ENCODE data around the gene DTHD1. TPM values are rescaled to one million over a fixed set of nuclear protein-coding genes. Genes with fewer than 3 reads are reported as not detected.

DTHD1 gene
- total RNA-seq, 1 experiment from 2014 or later, result not detected

- TF ChIP-seq, protein P1, sequence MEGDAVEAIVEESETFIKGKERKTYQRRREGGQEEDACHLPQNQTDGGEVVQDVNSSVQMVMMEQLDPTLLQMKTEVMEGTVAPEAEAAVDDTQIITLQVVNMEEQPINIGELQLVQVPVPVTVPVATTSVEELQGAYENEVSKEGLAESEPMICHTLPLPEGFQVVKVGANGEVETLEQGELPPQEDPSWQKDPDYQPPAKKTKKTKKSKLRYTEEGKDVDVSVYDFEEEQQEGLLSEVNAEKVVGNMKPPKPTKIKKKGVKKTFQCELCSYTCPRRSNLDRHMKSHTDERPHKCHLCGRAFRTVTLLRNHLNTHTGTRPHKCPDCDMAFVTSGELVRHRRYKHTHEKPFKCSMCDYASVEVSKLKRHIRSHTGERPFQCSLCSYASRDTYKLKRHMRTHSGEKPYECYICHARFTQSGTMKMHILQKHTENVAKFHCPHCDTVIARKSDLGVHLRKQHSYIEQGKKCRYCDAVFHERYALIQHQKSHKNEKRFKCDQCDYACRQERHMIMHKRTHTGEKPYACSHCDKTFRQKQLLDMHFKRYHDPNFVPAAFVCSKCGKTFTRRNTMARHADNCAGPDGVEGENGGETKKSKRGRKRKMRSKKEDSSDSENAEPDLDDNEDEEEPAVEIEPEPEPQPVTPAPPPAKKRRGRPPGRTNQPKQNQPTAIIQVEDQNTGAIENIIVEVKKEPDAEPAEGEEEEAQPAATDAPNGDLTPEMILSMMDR (conservative IDR thresholded peaks at IDR 0.05), result no peak
- no peak for TF ChIP-seq EZH2 (IDR thresholded peaks at IDR 0.05; ENCODE audit: low read depth)
- Histone ChIP-seq H3K27ac (no peak overlapping the region), H3K36me3 (ENCODE audit: low read depth) (no peaks in the 10 kb centered on the region), H2AFZ (no peak overlapping the region), H4K20me1 (ENCODE audit: insufficient read depth) (no peaks in the 10 kb centered on the region), H3K4me3 (no peak overlapping the region), H3K27me3 (ENCODE audit: insufficient read depth, low read depth) (no peaks in the 10 kb centered on the region), H3K4me1 (replicated peaks; ENCODE audit: insufficient read depth) (no peaks in the 10 kb centered on the region; the same call in 1 of the 2 replicates), H3K9me3 (ENCODE audit: insufficient read depth, low read depth) (no peaks in the 10 kb centered on the region), H3K79me2 (ENCODE audit: low read depth) (no peaks in the 10 kb centered on the region), H3F3A (ENCODE audit: insufficient read depth, low read depth) (no peaks in the 10 kb centered on the region), H3K9me2 (ENCODE audit: insufficient read depth) (no peaks in the 10 kb centered on the region), H3K4me2 (no peak overlapping the region)
- no TSS peak for BruUV-seq (replicated peaks)
- ChIA-PET POLR2A (ENCODE audit: unreplicated experiment) (no interaction called here), CTCF (no interaction called here)
- intact Hi-C loops (cut with micrococcal nuclease; ENCODE audit: unreplicated experiment), result no loop called here
- DNase-seq, result no peak
Observed at GRCh38 chr4:36327400-36327799, 46.0 kb downstream of the DTHD1 start.

DNA sequence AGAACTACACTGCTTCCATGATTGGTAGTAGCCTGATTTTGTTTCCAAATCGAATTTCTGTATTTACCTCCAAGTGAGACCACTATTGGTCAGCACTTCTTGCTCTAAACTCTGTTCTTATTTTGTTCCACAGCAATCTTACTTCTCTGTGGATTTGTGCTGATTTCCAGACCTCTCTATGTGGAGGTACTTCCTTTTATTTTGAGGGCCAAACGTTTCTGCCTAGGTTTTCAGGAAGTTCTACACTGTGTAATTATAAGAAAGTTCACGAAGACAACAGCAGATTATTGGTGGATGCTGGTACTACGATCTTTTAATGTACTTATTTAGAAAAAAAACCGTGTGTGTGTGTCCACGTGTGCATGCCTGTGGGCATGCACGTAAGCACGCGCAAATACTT lies 46.7 kb downstream of the DTHD1 start:
- no peak overlapping the region for H2AFZ ChIP-seq
- no peaks in the 10 kb centered on the region for H3K9me3 ChIP-seq (ENCODE audit: insufficient read depth, low read depth)
- H3K27me3 ChIP-seq (ENCODE audit: insufficient read depth, low read depth), result no peaks in the 10 kb centered on the region
- H3K4me2 ChIP-seq, result no peak overlapping the region
- H3K4me1 ChIP-seq (replicated peaks; ENCODE audit: insufficient read depth), result no peaks in the 10 kb centered on the region; the same call in 1 of the 2 replicates
- no peaks in the 10 kb centered on the region for H3K36me3 ChIP-seq (ENCODE audit: low read depth)
- no peaks in the 10 kb centered on the region for H3F3A ChIP-seq (ENCODE audit: insufficient read depth, low read depth)
- TF ChIP-seq EZH2 (IDR thresholded peaks at IDR 0.05; ENCODE audit: low read depth), result no peak
- TF ChIP-seq, protein P1 (conservative IDR thresholded peaks at IDR 0.05), result no peak
- H3K4me3 ChIP-seq, result no peak overlapping the region
- no peak overlapping the region for H3K27ac ChIP-seq
- ChIA-PET POLR2A (ENCODE audit: unreplicated experiment) (no interaction called here), CTCF (interaction anchor here (0.7 kb wide), 1 partner anchor 314 kb away, joined by 3 read pairs; no protein-coding TSS in a partner anchor)
- H3K9me2 ChIP-seq (ENCODE audit: insufficient read depth), result no peaks in the 10 kb centered on the region
- no peak for DNase-seq
- H4K20me1 ChIP-seq (ENCODE audit: insufficient read depth), result no peaks in the 10 kb centered on the region
- no peaks in the 10 kb centered on the region for H3K79me2 ChIP-seq (ENCODE audit: low read depth)
- no TSS peak for BruUV-seq (replicated peaks)
- intact Hi-C loops (cut with micrococcal nuclease; ENCODE audit: unreplicated experiment), result no loop called here

DNA sequence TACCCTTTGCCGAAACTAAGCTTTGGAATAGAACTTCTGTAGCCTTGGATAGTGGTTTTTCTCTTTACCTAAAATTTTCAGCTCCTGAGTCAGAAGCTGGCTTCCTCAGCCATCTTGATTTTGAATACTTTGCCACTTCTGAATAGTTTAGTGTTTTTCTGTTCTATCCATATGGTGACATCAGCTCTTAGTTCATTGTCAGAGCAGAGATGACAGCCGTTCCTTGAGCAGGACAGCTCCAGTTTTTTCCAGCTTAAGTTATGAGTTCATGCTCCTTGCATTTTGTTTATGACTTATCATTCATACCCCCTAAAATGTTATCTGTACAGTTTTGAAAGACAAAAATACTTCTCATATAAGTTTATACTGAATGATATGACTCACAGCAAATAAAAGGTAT lies 47.8 kb downstream of the DTHD1 start:
- CTCF ChIA-PET, result no interaction called here
- DNase-seq, result no peak
- BruUV-seq (replicated peaks), result no TSS peak
- Histone ChIP-seq H4K20me1 (ENCODE audit: insufficient read depth) (no peaks in the 10 kb centered on the region), H3K27ac (no peak overlapping the region), H3F3A (ENCODE audit: insufficient read depth, low read depth) (no peaks in the 10 kb centered on the region), H3K79me2 (ENCODE audit: low read depth) (no peaks in the 10 kb centered on the region), H3K4me2 (no peak overlapping the region), H3K36me3 (ENCODE audit: low read depth) (no peaks in the 10 kb centered on the region), H2AFZ (no peak overlapping the region), H3K9me2 (ENCODE audit: insufficient read depth) (no peaks in the 10 kb centered on the region), H3K27me3 (ENCODE audit: insufficient read depth, low read depth) (no peaks in the 10 kb centered on the region), H3K4me3 (no peak overlapping the region), H3K9me3 (ENCODE audit: insufficient read depth, low read depth) (no peaks in the 10 kb centered on the region), H3K4me1 (replicated peaks; ENCODE audit: insufficient read depth) (no peaks in the 10 kb centered on the region; the same call in 1 of the 2 replicates)
- POLR2A ChIA-PET (ENCODE audit: unreplicated experiment), result no interaction called here
- intact Hi-C loops (cut with micrococcal nuclease; ENCODE audit: unreplicated experiment), result no loop called here
- no peak for TF ChIP-seq EZH2 (IDR thresholded peaks at IDR 0.05; ENCODE audit: low read depth)
- TF ChIP-seq, protein P1 (conservative IDR thresholded peaks at IDR 0.05), result no peak

Measured in PC-9 (cell line).